ENCODE data around the gene PRR29. TPM values are rescaled to one million over a fixed set of nuclear protein-coding genes. Genes with fewer than 3 reads are reported as not detected.

Gene PRR29
- total RNA-seq, 4 donors from 2014 or later, result 0.27 TPM; not detected in 3

DNA sequence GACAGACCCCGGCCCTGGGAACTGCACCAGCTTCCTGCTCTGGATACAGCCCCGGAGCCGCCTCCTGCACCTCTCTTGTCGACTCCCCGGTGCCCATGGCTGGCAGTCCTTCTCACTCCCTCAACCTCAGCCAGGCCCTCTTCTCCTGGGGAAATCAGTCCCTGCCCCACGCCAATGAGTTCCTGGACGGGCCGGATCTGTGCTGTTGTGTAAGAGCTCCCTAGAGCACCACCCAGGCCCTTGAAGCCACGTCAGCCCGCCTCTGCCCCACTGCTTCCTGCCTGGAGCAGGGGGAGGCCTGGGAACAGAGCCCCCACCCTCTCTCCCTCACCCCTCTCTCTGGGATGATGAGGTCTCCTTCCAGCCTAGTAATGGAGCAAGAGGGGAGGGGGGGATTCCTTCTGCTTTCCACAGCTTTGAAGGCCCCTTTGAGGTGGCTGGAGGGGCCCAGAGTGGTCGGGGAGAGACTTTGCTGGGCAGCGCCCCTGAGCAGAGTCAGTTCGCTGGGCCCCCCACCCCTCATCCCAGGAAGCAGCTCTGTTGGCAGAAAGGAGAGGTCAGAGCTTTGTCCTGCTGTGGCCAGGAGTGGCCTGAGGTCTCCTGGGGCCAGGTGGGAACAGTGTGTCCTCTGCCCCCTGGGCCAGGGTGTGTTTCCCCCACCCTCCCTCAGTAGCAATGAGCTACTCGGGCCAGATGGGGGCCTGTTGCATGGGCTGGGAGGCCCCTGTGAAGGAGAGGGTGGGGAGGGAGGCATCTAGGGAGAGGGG lies 3.8 kb downstream of the PRR29 start:
- Histone ChIP-seq H3K36me3 (no peaks in the 10 kb centered on the region), H3K27me3 (no peaks in the 10 kb centered on the region), H3K4me3 (no peak overlapping the region), H3K27ac (peak overlapping the region in 2 of 4 donors; percentile 26 to 55), H3K9me3 (no peaks in the 10 kb centered on the region), H3K4me1 (peaks cover 0 to 24% (median 9%) of the 10 kb centered on the region in 4 donors)
- peak in 1 of 3 donors; percentile 64 for DNase-seq
- TF ChIP-seq, protein P1, sequence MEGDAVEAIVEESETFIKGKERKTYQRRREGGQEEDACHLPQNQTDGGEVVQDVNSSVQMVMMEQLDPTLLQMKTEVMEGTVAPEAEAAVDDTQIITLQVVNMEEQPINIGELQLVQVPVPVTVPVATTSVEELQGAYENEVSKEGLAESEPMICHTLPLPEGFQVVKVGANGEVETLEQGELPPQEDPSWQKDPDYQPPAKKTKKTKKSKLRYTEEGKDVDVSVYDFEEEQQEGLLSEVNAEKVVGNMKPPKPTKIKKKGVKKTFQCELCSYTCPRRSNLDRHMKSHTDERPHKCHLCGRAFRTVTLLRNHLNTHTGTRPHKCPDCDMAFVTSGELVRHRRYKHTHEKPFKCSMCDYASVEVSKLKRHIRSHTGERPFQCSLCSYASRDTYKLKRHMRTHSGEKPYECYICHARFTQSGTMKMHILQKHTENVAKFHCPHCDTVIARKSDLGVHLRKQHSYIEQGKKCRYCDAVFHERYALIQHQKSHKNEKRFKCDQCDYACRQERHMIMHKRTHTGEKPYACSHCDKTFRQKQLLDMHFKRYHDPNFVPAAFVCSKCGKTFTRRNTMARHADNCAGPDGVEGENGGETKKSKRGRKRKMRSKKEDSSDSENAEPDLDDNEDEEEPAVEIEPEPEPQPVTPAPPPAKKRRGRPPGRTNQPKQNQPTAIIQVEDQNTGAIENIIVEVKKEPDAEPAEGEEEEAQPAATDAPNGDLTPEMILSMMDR (IDR thresholded peaks at IDR 0.05), result no peak
- no peak for TF ChIP-seq POLR2A (IDR thresholded peaks at IDR 0.05)

DNA sequence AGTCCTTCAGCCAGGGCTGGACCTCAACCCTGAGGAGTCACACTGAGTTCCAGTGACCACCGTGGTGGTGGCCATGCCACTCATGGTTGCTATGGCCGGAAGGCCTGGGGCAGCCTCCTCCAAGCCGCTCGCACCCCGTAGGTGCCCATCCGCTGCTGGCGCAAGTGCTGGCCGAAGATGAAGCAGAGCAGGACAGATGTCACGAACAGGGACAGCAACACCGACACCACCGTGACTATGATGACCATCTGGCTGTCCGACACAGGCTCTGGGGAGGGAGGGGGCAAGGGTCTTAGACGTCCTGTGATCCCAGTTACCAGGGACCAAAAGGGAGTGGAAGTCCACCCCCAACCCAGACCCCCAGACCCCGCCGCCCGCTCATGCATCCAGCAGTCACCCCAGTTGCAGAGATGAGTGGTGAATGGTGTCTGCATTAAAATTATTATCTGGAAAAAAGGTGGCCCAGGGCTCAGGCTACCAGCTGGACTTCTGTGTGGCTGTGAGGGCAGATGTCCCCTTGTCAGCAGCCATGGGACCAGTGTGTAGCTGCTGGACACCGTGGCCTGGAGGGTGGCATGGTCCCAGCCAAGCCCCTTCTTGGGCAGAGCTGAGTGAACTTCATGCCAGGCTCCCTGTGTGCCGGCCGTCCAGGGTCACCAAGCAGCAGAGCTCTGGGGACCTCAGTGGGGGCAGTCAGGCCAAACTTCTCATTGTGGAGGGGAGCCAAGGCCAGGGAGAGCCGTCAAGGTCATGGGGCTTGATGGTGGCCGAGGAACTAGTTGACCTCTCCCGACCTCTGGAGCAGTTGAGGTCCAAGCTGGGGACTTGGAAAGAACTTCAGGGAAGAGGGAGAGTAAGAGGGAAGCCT lies 4.7 kb downstream of the PRR29 start:
- no peaks in the 10 kb centered on the region for H3K27me3 ChIP-seq
- H3K4me1 ChIP-seq, result peaks cover 2 to 25% (median 7%) of the 10 kb centered on the region in 4 donors
- no peak overlapping the region for H3K4me3 ChIP-seq
- H3K36me3 ChIP-seq, result no peaks in the 10 kb centered on the region
- no peaks in the 10 kb centered on the region for H3K9me3 ChIP-seq
- peak in 1 of 3 donors; percentile 40 for DNase-seq
- TF ChIP-seq, protein P1 (IDR thresholded peaks at IDR 0.05), result no peak
- no peak for TF ChIP-seq POLR2A (IDR thresholded peaks at IDR 0.05)
- peak overlapping the region in 1 of 4 donors; percentile 26 for H3K27ac ChIP-seq

DNA sequence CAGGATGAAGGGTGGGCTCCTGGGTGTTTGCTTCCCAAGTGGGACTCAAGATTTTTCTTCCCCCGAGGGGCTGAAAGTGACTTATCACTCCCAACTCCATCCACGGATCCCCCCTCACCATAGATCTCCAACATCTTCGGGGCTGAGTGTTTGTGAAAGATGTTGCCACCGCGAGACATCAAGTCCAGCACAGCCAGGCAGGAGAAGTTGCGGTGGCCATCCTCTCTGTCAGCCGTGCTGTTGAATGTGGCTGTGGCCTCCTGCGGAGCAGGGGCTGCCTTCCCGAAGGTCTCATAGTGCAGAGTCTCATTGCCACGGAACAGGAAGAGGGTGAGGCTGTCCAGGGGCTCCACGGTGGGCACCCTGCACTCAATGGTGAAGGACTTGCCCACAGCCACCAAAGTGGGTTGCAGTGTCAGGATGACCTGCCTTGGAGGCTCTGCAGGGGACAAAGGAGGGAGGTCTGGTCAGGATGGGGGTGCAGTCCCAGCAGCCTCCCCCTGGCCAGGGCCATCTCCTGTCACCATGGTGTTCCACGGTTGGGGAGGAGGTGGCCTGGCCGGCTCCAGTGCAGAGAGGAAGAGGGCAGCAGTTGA lies 5.5 kb downstream of the PRR29 start:
- H3K27ac ChIP-seq, result no peak overlapping the region
- no peaks in the 10 kb centered on the region for H3K9me3 ChIP-seq
- DNase-seq, result peak in 1 of 3 donors; percentile 42
- H3K36me3 ChIP-seq, result no peaks in the 10 kb centered on the region
- H3K4me3 ChIP-seq, result no peak overlapping the region
- H3K27me3 ChIP-seq, result no peaks in the 10 kb centered on the region
- TF ChIP-seq POLR2A (IDR thresholded peaks at IDR 0.05), result no peak
- TF ChIP-seq, protein P1 (IDR thresholded peaks at IDR 0.05), result no peak
- peaks cover 3 to 25% (median 5%) of the 10 kb centered on the region in 4 donors for H3K4me1 ChIP-seq

DNA sequence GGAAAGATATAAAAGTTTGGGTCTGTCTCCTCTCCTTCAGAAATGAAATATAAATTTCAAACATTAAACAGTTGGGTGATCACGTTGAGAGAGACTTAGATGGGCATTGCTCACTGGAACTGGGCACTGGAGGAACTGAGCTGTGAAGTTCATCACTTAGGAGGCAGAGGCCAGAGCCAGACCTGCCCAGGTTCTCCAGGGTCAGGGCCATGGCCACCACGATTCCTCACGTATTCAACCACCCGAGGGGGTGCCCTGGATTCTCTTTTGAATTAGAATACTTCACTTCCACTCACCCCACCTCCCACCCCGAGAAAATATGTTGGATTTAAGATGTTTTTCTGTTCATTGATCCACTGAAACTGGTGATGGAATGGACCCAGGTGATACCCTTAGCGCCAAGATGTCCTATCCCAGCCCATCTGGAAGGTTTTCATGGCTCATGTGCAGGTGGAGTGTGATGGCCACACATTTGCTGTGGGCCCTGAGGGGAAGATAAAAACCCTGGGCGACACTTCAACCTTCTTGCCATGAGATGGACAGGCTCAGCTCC lies 6.1 kb downstream of the PRR29 start:
- Histone ChIP-seq H3K9me3 (no peaks in the 10 kb centered on the region), H3K4me3 (no peak overlapping the region), H3K4me1 (peaks cover 0 to 24% (median 3%) of the 10 kb centered on the region in 4 donors), H3K27me3 (no peaks in the 10 kb centered on the region), H3K27ac (no peak overlapping the region), H3K36me3 (no peaks in the 10 kb centered on the region)
- peak in 1 of 3 donors; percentile 22 for DNase-seq
- TF ChIP-seq POLR2A (IDR thresholded peaks at IDR 0.05), result no peak
- TF ChIP-seq, protein P1 (IDR thresholded peaks at IDR 0.05), result no peak
